GM12864 (cell line): ENCODE results near the gene CCDC60.

Experiments
- DNase-seq: peaks from one replicate; pipeline ENCODE4 v3.0.0-alpha.2; 2011; ENCODE audit warnings: low read depth
- H3K4me3 ChIP-seq: 2 replicates; pipeline ENCODE4 v1.5.1; 2011; ENCODE audit warnings: mild to moderate bottlenecking, low read depth, low read length, control low read depth
- CTCF ChIP-seq: IDR thresholded peaks from 2 replicates; pipeline ENCODE4 v1.5.1; 2011; ENCODE audit warnings: low read depth, mild to moderate bottlenecking, moderate library complexity, low read length, control low read depth, inconsistent platforms; ENCODE audit errors: missing control alignments

The CCDC60 gene

GRCh38 chr12:119334430-119335170 is at the start of gene CCDC60:
TSS of gene CCDC60 (plus strand) at chr12:119334729. CDS start at chr12:119335177, 448 bp downstream.
- DNase-seq = no peak
- no peak for TF ChIP-seq CTCF
- no peak within 1 kb of the TSS for H3K4me3 ChIP-seq

- no peak for TF ChIP-seq CTCF
- H3K4me3 ChIP-seq = no peak overlapping the region
- no peak for DNase-seq
Measured at GRCh38 chr12:119288576-119288975, 46.0 kb upstream of the CCDC60 start.

- DNase-seq = no peak
- no peak overlapping the region for H3K4me3 ChIP-seq
- no peak for TF ChIP-seq CTCF
Measured at GRCh38 chr12:119292893-119293630, 41.5 kb upstream of the CCDC60 start.

GRCh38 chr12:119294211-119294610 is 40.3 kb upstream of the CCDC60 start:
- no peak for DNase-seq
- TF ChIP-seq CTCF = no peak
- H3K4me3 ChIP-seq = no peak overlapping the region

- no peak overlapping the region for H3K4me3 ChIP-seq
- TF ChIP-seq CTCF = no peak
- DNase-seq = no peak
Measured at GRCh38 chr12:119296535-119296934, 38.0 kb upstream of the CCDC60 start.

GRCh38 chr12:119299130-119299529 is 35.4 kb upstream of the CCDC60 start:
- TF ChIP-seq CTCF = no peak
- H3K4me3 ChIP-seq = no peak overlapping the region
- DNase-seq = no peak

GRCh38 chr12:119301379-119301778 is 33.1 kb upstream of the CCDC60 start:
- TF ChIP-seq CTCF = no peak
- H3K4me3 ChIP-seq = no peak overlapping the region
- no peak for DNase-seq
